Progenitor cell of endocrine pancreas (in vitro differentiated cells): Measurements from ENCODE around the gene SELENOS. TPM values are rescaled to one million over a fixed set of nuclear protein-coding genes. Genes with fewer than 3 reads are reported as not detected.

ENCODE experiments used
- DNase-seq: peaks from one replicate; pipeline ENCODE4 v3.0.0; 2021; ENCODE audit warnings: low spot score; ENCODE audit not compliant: unreplicated experiment
- H3K27ac Mint-ChIP-seq: 2 replicates; pipeline ENCODE4 v1.8.0; 2021; ENCODE audit warnings: mild to moderate bottlenecking, moderate library complexity, mixed read lengths
- H3K27me3 Mint-ChIP-seq: 2 replicates; pipeline ENCODE4 v1.8.0; 2021; ENCODE audit warnings: mixed read lengths
- H3K36me3 Mint-ChIP-seq: 2 replicates; pipeline ENCODE4 v1.8.0; 2022; ENCODE audit warnings: mixed read lengths; ENCODE audit not compliant: insufficient read depth
- H3K4me1 Mint-ChIP-seq: 2 replicates; pipeline ENCODE4 v1.8.0; 2021; ENCODE audit warnings: low read depth, mixed read lengths
- H3K4me3 Mint-ChIP-seq: 2 replicates; pipeline ENCODE4 v1.8.0; 2021; ENCODE audit warnings: low read depth, mild to moderate bottlenecking, moderate library complexity, mixed read lengths
- H3K9me3 Mint-ChIP-seq: 2 replicates; pipeline ENCODE4 v1.8.0; 2021; ENCODE audit warnings: low read depth, mixed read lengths
- CTCF ChIP-seq: fragments of 200-600 bp; sonication (generic); IDR thresholded peaks from one replicate; pipeline ENCODE4 v1.5.0; 2021; ENCODE audit warnings: antibody characterized with exemption, mild to moderate bottlenecking; ENCODE audit not compliant: unreplicated experiment
- total RNA-seq: library from RNA; stranded (reverse); gene quantifications from 2 replicates; pipeline ENCODE4 v1.2.1, GENCODE V29; 2021

SELENOS gene
- total RNA-seq, 1 donor from 2014 or later, result 51.9 TPM

- Mint-ChIP-seq H3K9me3 (no peaks in the 10 kb centered on the region), H3K27me3 (peaks cover 21% of the 10 kb centered on the region), H3K36me3 (no peaks in the 10 kb centered on the region), H3K4me3 (no peak overlapping the region), H3K27ac (no peak overlapping the region), H3K4me1 (no peaks in the 10 kb centered on the region)
- TF ChIP-seq CTCF, result no peak
- DNase-seq, result no peak
Observed at GRCh38 chr15:101318839-101319238, 41.6 kb upstream of the SELENOS start.

- Mint-ChIP-seq H3K27ac (no peak overlapping the region), H3K4me1 (no peaks in the 10 kb centered on the region), H3K9me3 (no peaks in the 10 kb centered on the region), H3K4me3 (no peak overlapping the region), H3K36me3 (no peaks in the 10 kb centered on the region), H3K27me3 (peaks cover 23% of the 10 kb centered on the region)
- no peak for TF ChIP-seq CTCF
- DNase-seq, result no peak
Observed at GRCh38 chr15:101318147-101318819, 41.0 kb upstream of the SELENOS start.

GRCh38 chr15:101317336-101317872 lies 40.1 kb upstream of the SELENOS start:
- TF ChIP-seq CTCF, result no peak
- Mint-ChIP-seq H3K9me3 (no peaks in the 10 kb centered on the region), H3K4me3 (no peak overlapping the region), H3K36me3 (no peaks in the 10 kb centered on the region), H3K27ac (no peak overlapping the region), H3K27me3 (peaks cover 23% of the 10 kb centered on the region), H3K4me1 (no peaks in the 10 kb centered on the region)
- no peak for DNase-seq

- Mint-ChIP-seq H3K36me3 (no peaks in the 10 kb centered on the region), H3K4me3 (no peak overlapping the region), H3K4me1 (no peaks in the 10 kb centered on the region), H3K27me3 (peaks cover 15% of the 10 kb centered on the region), H3K9me3 (no peaks in the 10 kb centered on the region), H3K27ac (no peak overlapping the region)
- no peak for TF ChIP-seq CTCF
- no peak for DNase-seq
Observed at GRCh38 chr15:101316529-101316928, 39.2 kb upstream of the SELENOS start.

GRCh38 chr15:101315736-101316135 lies 38.5 kb upstream of the SELENOS start:
- H3K9me3 Mint-ChIP-seq, result no peaks in the 10 kb centered on the region
- H3K4me3 Mint-ChIP-seq, result no peak overlapping the region
- H3K27ac Mint-ChIP-seq, result no peak overlapping the region
- TF ChIP-seq CTCF, result no peak
- H3K4me1 Mint-ChIP-seq, result no peaks in the 10 kb centered on the region
- H3K27me3 Mint-ChIP-seq, result peaks cover 10% of the 10 kb centered on the region
- H3K36me3 Mint-ChIP-seq, result no peaks in the 10 kb centered on the region
- no peak for DNase-seq
